HG03558 (cell line): ENCODE data around the gene SRSF4.
"Not testable (repeated sequence)": the region's sequence is repeated elsewhere in the genome, so short reads cannot be mapped to it uniquely, and the experiment has no call there.

Source experiments
- ATAC-seq: cut with Tn5 transposase; IDR thresholded peaks from one replicate; pipeline ENCODE4 v1.9.1; 2021; ENCODE audit warnings: moderate number of reproducible peaks; ENCODE audit not compliant: unreplicated experiment; ENCODE audit errors: extremely low read depth

The SRSF4 gene

DNA sequence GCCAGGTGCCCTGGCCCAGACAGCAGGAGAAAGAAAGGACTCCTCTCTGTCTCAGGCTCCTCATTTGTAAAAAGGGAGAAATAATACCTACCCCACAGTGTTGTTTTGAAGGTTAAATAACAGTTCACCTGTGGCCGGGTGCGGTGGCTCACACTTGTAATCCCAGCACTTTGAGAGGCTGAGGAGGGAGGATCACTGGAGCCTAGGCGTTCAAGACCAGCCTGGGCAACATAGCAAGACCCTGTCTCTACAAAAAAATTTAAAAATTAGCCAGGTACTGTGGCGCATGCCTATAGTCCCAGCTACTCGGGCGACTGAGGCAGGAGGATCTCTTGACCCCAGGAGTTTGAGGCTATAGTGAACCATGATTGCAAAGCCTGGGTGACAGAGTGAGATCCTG is 55.5 kb downstream of the SRSF4 start:
- ATAC-seq: no peak

GRCh38 chr1:29125788-29126187 is 55.9 kb downstream of the SRSF4 start:
- no peak for ATAC-seq

DNA sequence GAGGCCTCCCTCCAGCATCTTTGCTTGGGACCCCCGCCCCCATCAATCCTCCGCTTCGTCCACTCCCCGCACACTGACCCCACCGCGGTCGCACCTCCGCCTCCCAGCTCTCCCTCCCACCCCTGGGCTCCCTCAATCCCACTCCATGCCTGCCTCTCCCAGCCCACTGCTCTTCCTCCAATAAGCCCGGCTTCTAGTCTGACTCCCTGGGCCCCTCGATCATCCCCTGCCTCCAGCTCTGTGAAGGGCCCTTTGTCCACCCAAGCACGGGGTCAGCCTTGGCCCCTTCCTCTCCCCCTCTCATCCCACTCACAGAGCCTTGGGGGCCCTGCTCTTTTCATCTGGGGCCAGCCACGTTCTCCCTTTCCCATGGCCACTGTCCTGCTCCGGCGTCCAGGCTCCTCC is 56.5 kb downstream of the SRSF4 start:
- no peak for ATAC-seq

GRCh38 chr1:29124366-29125236 is 57.1 kb downstream of the SRSF4 start:
- ATAC-seq: no peak

DNA sequence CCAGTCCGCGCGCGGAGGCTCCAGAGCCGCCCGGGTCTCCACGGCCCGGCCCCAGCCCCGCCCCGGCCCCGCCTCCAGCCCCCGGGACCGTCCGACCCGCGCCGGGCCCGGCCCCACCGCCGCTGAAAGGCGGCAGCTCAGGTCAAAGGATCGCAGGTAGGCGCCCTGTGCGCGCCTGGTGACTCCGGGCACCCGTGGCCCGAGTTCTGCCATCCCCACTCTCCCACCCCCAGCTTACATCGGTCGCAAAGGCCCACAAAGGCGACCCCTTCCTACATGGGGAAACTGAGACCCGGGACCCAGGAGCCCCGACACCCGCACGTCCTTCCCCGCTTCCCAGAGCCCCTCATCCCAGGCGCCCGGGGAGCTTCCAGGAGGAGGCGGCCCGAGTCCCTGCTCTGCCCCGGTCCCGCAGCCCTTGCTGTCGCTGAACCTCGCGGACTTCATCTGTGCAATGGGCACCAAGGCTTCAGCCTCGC is 57.8 kb downstream of the SRSF4 start, which contains the start of gene TMEM200B:
TSS of gene TMEM200B (minus strand) at position 17 of the 479 bp plus-strand sequence. CDS start 2,075 bp downstream, outside the sequence.
- ATAC-seq: no peak

DNA sequence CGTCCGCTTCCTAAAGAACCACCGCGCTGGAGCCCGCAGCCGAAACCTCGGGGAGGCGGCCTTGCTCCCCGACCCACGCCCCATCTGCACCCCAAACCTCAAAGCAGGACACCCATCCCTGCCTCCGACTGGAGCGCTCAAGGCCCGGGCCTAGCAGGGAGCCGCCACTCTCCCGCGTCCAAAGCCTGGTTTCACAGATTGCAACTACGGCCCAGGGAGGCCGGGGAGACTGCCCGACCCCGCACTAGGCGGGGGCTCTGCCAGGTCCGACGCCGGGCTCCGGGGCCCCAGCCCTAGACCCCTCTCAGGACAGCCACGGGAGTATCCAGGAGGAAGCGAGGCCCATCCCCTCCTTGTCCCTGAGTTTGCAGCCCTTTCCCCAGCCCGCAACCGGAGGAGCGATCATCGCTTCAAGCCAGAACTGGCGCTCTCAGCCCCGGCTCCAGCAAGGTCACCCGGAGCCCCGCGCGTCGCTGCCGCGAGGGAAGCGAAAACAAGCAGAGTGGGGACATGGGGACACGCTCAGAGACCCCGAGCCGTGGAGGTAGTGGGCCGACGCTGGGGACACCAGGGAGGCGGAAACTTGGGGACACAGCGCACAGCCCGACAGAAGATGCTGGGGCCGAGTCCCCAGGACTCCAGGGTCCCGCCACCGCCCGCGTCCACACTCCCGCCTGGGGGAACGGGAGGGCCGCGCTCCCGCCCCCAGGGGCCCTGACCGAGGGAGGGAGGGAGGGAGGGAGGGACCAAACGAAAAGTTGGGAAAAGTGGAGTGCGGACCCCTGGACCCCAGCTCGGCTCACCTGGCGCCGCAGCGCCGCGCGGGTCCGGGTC is 58.4 kb downstream of the SRSF4 start:
- no peak for ATAC-seq

DNA sequence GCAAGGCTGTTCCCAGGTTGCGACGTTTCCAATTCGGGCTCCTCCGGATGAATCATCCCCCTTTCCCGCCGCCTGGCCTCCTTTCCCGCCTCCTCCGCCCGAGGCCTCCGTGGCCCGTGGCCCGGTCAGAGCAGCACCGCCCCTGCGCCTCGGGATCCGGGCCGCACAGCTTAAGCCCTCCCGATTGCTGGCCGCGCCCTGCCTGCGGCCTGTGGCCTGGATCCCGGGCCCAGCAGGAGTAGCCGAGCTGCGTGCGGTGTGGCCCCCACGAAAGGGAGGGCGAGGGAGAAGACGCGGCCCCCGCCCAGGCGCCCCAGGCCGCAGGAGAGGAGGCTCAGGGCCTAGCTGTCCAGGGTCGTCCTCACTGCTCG is 59.0 kb downstream of the SRSF4 start:
- ATAC-seq: no peak

DNA sequence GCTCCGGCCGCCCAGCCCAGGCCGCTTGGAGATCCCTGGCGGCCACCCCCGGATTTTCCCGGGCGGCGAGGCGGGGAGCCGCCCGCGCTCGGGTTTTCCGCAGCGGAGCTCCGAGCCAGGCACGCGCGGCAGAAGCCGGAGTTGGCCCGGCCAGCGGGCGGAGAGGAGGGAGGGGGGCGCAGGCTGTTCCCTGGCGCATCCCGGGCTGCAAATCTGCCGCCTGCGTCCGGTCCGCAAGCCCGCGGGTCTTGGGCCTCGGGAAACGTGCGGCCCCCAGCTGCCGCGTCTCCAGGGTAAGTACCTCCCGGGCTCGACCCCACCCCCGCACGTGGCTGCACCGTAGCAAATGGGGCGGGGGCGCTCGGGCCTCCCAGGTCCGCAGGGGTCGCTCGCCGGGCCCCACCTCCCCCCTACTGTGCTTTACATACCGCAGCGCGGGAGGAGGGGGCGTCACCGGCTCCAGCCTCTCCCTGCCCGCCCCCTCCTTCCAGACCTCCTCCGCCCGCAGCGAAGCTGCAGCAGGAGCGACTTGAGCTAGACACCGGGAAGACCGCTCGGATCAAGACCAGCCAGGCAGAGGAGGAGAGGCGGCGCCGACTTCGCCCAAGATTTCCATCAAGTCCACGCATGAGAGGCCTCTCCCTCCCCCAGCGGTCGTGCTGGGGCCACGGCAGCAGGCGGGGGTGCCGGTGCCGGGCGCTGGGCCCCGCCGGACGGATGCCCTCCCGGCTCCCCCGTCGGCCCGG is 59.6 kb downstream of the SRSF4 start:
- no peak for ATAC-seq

- ATAC-seq: no peak
Measured at GRCh38 chr1:29121516-29121935, 60.2 kb downstream of the SRSF4 start.

DNA sequence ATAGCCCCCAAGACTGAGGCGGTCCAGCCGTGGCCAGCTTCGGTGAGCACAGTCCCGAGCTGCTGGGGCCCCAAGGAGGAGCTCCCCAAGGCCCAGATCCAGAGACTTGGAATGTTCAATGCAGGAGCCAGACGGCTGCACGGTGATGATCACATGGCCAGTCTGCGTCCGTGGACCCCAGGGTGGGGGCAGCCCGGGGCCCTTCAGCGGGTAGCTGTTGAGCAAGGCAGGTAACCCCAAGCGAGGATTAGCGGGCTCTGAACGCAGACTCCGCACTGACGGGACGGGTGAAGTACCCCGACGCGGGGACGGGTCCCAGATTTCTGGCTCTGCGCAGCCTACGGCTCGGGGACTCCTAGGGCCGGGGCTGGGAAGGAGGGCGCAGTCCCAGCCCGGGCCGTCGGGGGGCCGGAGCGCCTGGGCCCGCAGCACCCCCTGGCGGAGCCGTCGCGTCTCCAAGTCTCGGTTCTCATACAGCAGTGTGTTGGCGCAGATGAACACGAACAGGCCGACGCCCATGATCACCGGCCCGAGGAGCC is 60.7 kb downstream of the SRSF4 start:
- ATAC-seq: no peak

GRCh38 chr1:29120367-29120766 is 61.3 kb downstream of the SRSF4 start:
- no peak for ATAC-seq

GRCh38 chr1:29119121-29119929 is 62.4 kb downstream of the SRSF4 start:
- ATAC-seq: no peak

- ATAC-seq: no peak
Measured at GRCh38 chr1:29117381-29117780, 64.3 kb downstream of the SRSF4 start.

GRCh38 chr1:29114654-29115053 is 67.0 kb downstream of the SRSF4 start:
- ATAC-seq: no peak

DNA sequence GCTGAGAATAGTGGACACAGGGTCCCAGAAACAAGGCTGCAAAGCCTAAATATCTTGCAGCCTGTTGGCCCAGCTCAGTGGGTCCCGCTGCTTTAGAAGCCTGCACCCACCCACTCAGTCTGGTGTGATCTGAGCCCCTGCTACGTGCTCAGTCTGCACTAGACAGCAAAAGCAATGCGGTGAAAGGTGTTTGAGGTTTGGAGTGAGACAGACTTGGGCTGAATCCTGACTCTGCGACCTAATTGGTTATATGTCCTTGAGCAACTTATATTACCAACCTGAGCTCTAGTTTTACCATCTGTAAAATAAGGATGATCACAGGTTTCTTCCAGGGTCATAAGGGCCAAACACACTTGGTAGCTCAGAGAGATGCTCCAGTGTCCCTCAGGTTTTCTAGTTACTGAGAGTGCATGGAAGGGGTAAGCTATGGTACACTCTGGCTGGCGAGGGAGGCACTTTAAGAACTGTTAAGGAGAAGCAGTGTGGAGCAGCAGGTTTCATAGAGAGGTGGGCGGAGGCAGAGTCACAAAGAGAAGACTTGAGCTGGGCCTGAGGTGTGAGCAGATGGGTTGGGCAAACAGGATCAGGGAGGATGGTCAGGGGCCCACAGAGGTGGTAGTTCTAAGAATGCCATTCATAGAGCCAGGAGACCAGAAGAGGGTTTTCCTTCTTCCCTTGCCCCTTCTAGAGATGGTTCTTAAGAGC is 68.1 kb downstream of the SRSF4 start:
- ATAC-seq: no peak

DNA sequence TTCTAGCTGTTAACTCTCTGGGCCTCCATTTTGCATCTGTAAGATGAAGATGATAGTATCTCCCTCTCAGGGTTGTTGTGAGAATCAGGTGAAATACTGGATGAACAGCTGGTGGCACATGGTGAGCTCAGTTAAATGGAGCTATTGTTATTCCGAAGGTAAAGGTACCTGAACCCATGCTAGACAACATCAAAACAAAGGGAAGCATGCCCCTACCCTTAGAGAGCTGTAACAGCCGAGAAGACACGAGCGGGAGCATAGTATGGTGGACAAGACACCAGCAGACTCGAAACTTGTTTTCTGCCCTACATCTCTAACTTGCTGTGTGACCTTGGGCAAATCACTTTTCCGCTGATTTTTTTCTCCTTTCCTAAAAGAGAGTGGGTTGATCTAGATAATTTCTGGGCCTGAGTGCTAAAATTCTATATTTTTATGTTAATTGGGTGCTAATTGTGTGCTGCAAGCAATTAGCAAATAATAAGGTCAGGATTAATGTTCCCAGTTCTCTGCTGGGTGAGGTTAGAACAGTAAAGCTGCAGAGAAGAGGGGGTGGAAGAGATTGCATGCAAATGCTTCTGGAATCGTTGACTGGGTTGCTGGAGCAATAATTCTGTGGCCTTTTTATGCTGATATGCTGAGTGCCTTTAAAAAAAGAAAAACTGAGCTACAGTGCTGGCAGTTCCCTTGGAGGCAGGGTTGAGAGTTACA is 68.8 kb downstream of the SRSF4 start:
- no peak for ATAC-seq

- not testable (repeated sequence) for ATAC-seq
Measured at GRCh38 chr1:29108041-29108440, 73.7 kb downstream of the SRSF4 start.

GRCh38 chr1:29105822-29106221 is 75.9 kb downstream of the SRSF4 start:
- ATAC-seq: no peak
